Fibroblast of skin of back (primary cell): ENCODE results near the gene SFT2D3.

Experiments
- DNase-seq: peaks from one replicate; pipeline ENCODE4 v3.0.0-alpha.2; 2013

SFT2D3 gene

DNA sequence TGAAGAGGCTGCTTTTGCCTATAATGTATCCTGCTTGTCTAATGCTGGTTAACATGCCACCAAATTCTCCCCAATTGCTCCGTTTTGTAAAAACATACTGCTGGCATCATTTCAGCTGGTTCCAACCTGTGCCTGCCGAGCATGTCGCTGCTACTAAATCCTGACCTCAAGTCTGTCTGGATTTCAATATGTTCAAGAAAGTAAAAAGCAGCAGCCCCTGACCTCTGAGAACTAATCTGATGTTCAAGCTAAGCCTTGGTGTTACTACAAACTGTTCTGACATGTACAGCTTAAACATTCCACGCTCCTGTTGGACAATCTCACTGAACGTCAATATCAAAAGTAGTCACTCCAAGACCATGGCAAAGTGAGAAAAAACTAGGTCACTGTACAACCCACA is 46.3 kb downstream of the SFT2D3 start:
- DNase-seq = no peak

DNA sequence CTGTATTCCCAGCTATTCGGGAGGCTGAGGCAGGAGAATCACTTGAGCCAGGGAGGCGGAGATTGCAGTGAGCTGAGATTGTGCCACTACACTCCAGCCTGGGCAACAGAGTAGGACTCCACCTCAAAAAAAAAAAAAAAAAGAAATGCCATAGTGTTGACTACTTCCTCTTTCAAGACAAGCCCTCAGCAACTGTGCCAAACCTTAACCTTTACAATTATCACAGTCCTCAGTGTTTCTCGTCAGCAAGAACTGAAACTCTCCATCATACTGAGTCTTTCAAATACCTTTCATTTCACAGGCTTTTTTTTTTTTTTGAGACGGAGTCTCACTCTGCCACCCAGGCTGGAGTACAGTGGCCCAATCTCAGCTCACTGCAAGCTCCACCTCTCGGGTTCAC is 48.2 kb downstream of the SFT2D3 start:
- DNase-seq = peak; percentile 35

DNA sequence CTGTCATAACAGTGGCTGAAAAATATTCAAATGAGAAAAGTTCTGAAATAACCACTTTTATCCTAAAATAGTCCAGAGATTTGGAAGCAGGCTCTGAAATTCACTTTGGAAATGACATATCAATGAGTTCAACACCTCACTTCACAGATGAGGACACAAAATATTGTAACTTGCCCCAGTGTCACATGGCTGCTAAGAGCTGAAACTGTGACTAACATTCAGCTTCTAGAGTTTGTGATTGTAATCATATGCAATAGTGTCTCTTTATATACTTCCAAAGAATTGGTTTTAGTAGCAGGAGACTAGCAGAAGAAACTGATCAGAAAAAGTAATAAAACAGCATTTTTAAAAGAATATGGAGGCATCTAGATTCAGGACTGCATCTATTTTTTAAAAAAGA is 52.1 kb downstream of the SFT2D3 start:
- no peak for DNase-seq

DNA sequence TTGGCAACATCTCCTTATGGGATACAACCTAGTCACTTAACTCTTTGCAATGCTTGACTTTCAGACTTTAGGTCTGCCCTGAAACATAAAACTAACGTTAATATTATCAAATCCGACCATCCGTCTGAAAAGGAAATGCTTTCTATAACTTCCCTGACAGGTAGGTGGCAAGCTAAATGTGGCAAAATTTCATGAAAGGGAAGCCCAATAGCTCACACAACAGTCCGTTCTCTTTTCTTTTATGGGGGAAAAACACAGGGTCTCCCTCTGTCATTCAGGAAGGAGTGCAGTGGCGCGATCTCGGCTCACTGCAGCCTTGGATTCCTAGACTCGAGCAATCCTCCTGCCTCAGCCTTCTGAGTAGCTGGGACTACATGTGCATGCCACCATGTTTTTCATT is 52.9 kb downstream of the SFT2D3 start:
- DNase-seq = no peak
